ENCODE data around the gene PDZD2. TPM values are rescaled to one million over a fixed set of nuclear protein-coding genes. Genes with fewer than 3 reads are reported as not detected.

Gene PDZD2
- polyA plus RNA-seq, 1 donor from 2014 or later, result 3.1 TPM

DNA sequence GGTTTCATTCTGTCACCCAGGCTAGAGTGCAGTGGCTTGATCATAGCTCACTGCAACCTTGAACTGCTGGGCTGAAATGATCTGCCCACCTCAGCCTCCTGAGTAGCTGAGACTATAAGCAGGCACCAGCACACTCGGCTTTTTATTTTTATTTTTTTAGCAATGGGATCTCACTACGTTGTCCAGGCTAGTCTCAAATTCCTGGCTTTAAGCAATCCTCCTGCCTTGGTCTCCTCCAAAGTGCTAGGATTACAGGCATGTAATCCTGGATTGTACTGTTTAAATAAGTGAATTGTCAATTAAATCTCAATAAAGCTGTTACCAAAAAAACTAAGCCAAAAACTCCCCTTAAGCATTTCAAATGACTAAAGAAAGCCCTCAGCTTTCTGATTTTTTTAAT lies 516.3 kb downstream of the PDZD2 start:
- Histone ChIP-seq H3K9me2 (ENCODE audit: insufficient read depth, low read length) (no peaks in the 10 kb centered on the region), H3K4me3 (ENCODE audit: low read length) (no peak overlapping the region), H3F3A (ENCODE audit: insufficient read depth, low read length, poor library complexity, severe bottlenecking) (no peaks in the 10 kb centered on the region), H3K79me2 (replicated peaks; ENCODE audit: insufficient read depth, low read length) (peaks cover 88% of the 10 kb centered on the region), H3K4me2 (ENCODE audit: low read length) (no peak overlapping the region), H4K20me1 (ENCODE audit: insufficient read depth) (peaks cover 7% of the 10 kb centered on the region), H3K9me3 (ENCODE audit: low read length) (no peaks in the 10 kb centered on the region), H3K9ac (ENCODE audit: low read length) (no peak overlapping the region), H2AFZ (ENCODE audit: low read depth, low read length) (no peak overlapping the region), H3K27ac (ENCODE audit: low read length) (no peak overlapping the region), H3K36me3 (ENCODE audit: insufficient read depth, low read length) (no peaks in the 10 kb centered on the region), H3K27me3 (ENCODE audit: insufficient read depth, low read depth, low read length) (no peaks in the 10 kb centered on the region)
- TF ChIP-seq MXI1 (conservative IDR thresholded peaks at IDR 0.05; ENCODE audit: poor library complexity, severe bottlenecking) (no peak), EZH2 (IDR thresholded peaks at IDR 0.05; ENCODE audit: borderline replicate concordance, insufficient read depth, low read length, poor library complexity, severe bottlenecking) (no peak), EP300 (conservative IDR thresholded peaks at IDR 0.05; ENCODE audit: poor library complexity, severe bottlenecking) (no peak)
- TF ChIP-seq, protein P1, sequence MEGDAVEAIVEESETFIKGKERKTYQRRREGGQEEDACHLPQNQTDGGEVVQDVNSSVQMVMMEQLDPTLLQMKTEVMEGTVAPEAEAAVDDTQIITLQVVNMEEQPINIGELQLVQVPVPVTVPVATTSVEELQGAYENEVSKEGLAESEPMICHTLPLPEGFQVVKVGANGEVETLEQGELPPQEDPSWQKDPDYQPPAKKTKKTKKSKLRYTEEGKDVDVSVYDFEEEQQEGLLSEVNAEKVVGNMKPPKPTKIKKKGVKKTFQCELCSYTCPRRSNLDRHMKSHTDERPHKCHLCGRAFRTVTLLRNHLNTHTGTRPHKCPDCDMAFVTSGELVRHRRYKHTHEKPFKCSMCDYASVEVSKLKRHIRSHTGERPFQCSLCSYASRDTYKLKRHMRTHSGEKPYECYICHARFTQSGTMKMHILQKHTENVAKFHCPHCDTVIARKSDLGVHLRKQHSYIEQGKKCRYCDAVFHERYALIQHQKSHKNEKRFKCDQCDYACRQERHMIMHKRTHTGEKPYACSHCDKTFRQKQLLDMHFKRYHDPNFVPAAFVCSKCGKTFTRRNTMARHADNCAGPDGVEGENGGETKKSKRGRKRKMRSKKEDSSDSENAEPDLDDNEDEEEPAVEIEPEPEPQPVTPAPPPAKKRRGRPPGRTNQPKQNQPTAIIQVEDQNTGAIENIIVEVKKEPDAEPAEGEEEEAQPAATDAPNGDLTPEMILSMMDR (IDR thresholded peaks at IDR 0.05; ENCODE audit: poor library complexity, severe bottlenecking), result no peak

DNA sequence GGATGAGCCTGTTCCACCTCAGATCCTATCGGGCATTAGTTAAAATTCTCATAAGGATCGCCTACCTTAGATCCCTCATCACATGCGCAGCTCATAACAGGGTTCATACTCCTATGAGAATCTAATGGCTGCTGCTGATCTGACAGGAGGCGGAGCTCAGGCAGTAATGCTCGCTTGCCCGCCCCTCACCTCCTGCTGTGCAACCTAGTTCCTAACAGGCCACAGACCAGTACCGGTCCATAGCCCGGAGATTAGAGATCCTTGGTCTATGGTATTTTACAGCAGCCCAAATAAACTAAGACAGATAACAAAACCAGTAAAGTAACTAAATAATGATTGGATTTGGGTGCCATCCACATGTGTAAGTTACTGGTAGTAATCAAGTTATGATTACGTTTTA lies 517.7 kb downstream of the PDZD2 start:
- Histone ChIP-seq H2AFZ (ENCODE audit: low read depth, low read length) (no peak overlapping the region), H3K27me3 (ENCODE audit: insufficient read depth, low read depth, low read length) (no peaks in the 10 kb centered on the region), H3K27ac (ENCODE audit: low read length) (no peak overlapping the region), H4K20me1 (ENCODE audit: insufficient read depth) (peaks cover 7% of the 10 kb centered on the region), H3K79me2 (replicated peaks; ENCODE audit: insufficient read depth, low read length) (peaks cover 83% of the 10 kb centered on the region), H3K4me3 (ENCODE audit: low read length) (no peak overlapping the region), H3K9me3 (ENCODE audit: low read length) (no peaks in the 10 kb centered on the region), H3K9ac (ENCODE audit: low read length) (no peak overlapping the region), H3K4me2 (ENCODE audit: low read length) (no peak overlapping the region), H3K9me2 (ENCODE audit: insufficient read depth, low read length) (no peaks in the 10 kb centered on the region), H3F3A (ENCODE audit: insufficient read depth, low read length, poor library complexity, severe bottlenecking) (no peaks in the 10 kb centered on the region), H3K36me3 (ENCODE audit: insufficient read depth, low read length) (no peaks in the 10 kb centered on the region)
- TF ChIP-seq MXI1 (conservative IDR thresholded peaks at IDR 0.05; ENCODE audit: poor library complexity, severe bottlenecking) (no peak), TAF1 (IDR thresholded peaks at IDR 0.05; ENCODE audit: low read depth) (no peak)
- TF ChIP-seq, protein P2, sequence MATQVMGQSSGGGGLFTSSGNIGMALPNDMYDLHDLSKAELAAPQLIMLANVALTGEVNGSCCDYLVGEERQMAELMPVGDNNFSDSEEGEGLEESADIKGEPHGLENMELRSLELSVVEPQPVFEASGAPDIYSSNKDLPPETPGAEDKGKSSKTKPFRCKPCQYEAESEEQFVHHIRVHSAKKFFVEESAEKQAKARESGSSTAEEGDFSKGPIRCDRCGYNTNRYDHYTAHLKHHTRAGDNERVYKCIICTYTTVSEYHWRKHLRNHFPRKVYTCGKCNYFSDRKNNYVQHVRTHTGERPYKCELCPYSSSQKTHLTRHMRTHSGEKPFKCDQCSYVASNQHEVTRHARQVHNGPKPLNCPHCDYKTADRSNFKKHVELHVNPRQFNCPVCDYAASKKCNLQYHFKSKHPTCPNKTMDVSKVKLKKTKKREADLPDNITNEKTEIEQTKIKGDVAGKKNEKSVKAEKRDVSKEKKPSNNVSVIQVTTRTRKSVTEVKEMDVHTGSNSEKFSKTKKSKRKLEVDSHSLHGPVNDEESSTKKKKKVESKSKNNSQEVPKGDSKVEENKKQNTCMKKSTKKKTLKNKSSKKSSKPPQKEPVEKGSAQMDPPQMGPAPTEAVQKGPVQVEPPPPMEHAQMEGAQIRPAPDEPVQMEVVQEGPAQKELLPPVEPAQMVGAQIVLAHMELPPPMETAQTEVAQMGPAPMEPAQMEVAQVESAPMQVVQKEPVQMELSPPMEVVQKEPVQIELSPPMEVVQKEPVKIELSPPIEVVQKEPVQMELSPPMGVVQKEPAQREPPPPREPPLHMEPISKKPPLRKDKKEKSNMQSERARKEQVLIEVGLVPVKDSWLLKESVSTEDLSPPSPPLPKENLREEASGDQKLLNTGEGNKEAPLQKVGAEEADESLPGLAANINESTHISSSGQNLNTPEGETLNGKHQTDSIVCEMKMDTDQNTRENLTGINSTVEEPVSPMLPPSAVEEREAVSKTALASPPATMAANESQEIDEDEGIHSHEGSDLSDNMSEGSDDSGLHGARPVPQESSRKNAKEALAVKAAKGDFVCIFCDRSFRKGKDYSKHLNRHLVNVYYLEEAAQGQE (IDR thresholded peaks at IDR 0.05; ENCODE audit: borderline replicate concordance), result no peak

DNA sequence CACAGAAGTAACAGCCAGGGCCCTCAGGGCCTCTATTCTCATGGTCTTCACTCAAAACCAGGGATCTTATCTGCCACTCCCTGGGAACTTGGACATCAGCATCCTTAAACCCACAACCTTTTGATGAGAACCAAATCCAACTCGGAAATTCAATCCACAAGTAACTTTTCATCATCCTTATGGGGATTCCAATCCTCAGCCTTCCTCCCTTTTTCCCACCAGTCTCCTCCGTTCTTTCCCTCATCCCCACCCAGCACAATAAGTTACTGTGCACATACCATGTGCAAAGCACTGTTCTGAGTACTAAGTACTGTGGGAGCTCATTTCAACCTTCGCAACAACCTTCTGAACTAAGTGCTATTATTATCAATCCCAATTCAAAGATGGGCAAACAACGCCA lies 518.1 kb downstream of the PDZD2 start:
- Histone ChIP-seq H4K20me1 (ENCODE audit: insufficient read depth) (peaks cover 7% of the 10 kb centered on the region), H3K27ac (ENCODE audit: low read length) (no peak overlapping the region), H3K4me2 (ENCODE audit: low read length) (no peak overlapping the region), H3K79me2 (replicated peaks; ENCODE audit: insufficient read depth, low read length) (peaks cover 79% of the 10 kb centered on the region), H3F3A (ENCODE audit: insufficient read depth, low read length, poor library complexity, severe bottlenecking) (no peaks in the 10 kb centered on the region), H3K9me3 (ENCODE audit: low read length) (no peaks in the 10 kb centered on the region), H3K27me3 (ENCODE audit: insufficient read depth, low read depth, low read length) (no peaks in the 10 kb centered on the region), H3K9ac (ENCODE audit: low read length) (no peak overlapping the region), H3K9me2 (ENCODE audit: insufficient read depth, low read length) (no peaks in the 10 kb centered on the region), H3K36me3 (ENCODE audit: insufficient read depth, low read length) (no peaks in the 10 kb centered on the region), H2AFZ (ENCODE audit: low read depth, low read length) (no peak overlapping the region), H3K4me3 (ENCODE audit: low read length) (no peak overlapping the region)
- TF ChIP-seq MXI1 (conservative IDR thresholded peaks at IDR 0.05; ENCODE audit: poor library complexity, severe bottlenecking) (no peak), SMC3 (conservative IDR thresholded peaks at IDR 0.05; ENCODE audit: poor library complexity) (no peak), RAD21 (conservative IDR thresholded peaks at IDR 0.05) (no peak), POLR2AphosphoS5 (IDR thresholded peaks at IDR 0.05) (no peak), TAF1 (IDR thresholded peaks at IDR 0.05; ENCODE audit: low read depth) (no peak), EZH2 (IDR thresholded peaks at IDR 0.05; ENCODE audit: borderline replicate concordance, insufficient read depth, low read length, poor library complexity, severe bottlenecking) (no peak), EP300 (conservative IDR thresholded peaks at IDR 0.05; ENCODE audit: poor library complexity, severe bottlenecking) (no peak)
- TF ChIP-seq, protein P2 (IDR thresholded peaks at IDR 0.05; ENCODE audit: borderline replicate concordance), result no peak
- TF ChIP-seq, protein P1 (IDR thresholded peaks at IDR 0.05; ENCODE audit: poor library complexity, severe bottlenecking), result no peak
